Measurements from ENCODE around the gene BMPER.

BMPER gene

GRCh38 chr7:34034728-34035127 lies 129.4 kb downstream of the BMPER start:
- no peak for DNase-seq

- no peak for DNase-seq
Observed at GRCh38 chr7:34036051-34036920, 130.9 kb downstream of the BMPER start.

- no peak for DNase-seq
Observed at GRCh38 chr7:34036972-34037792, 131.8 kb downstream of the BMPER start.

GRCh38 chr7:34038816-34039470 lies 133.6 kb downstream of the BMPER start:
- DNase-seq, result no peak

- DNase-seq, result no peak
Observed at GRCh38 chr7:34041707-34042106, 136.4 kb downstream of the BMPER start.

- DNase-seq, result no peak
Observed at GRCh38 chr7:34042406-34042805, 137.1 kb downstream of the BMPER start.

GRCh38 chr7:34043461-34044305 lies 138.3 kb downstream of the BMPER start:
- DNase-seq, result no peak

GRCh38 chr7:34044306-34044643 lies 138.9 kb downstream of the BMPER start:
- DNase-seq, result no peak

- no peak for DNase-seq
Observed at GRCh38 chr7:34044734-34045353, 139.5 kb downstream of the BMPER start.

- DNase-seq, result no peak
Observed at GRCh38 chr7:34048445-34048844, 143.1 kb downstream of the BMPER start.

GRCh38 chr7:34054075-34054474 lies 148.7 kb downstream of the BMPER start:
- no peak for DNase-seq

GRCh38 chr7:34057136-34057535 lies 151.8 kb downstream of the BMPER start:
- DNase-seq, result no peak

- no peak for DNase-seq
Observed at GRCh38 chr7:34057956-34058355, 152.6 kb downstream of the BMPER start.

GRCh38 chr7:34058801-34059135 lies 153.4 kb downstream of the BMPER start:
- no peak for DNase-seq

GRCh38 chr7:34059136-34059828 lies 153.9 kb downstream of the BMPER start:
- DNase-seq, result no peak

GRCh38 chr7:34060196-34060947 lies 155.0 kb downstream of the BMPER start:
- no peak for DNase-seq

GRCh38 chr7:34061149-34061548 lies 155.8 kb downstream of the BMPER start:
- no peak for DNase-seq

GRCh38 chr7:34062341-34062740 lies 157.0 kb downstream of the BMPER start:
- DNase-seq, result no peak

- no peak for DNase-seq
Observed at GRCh38 chr7:34062826-34063225, 157.5 kb downstream of the BMPER start.

- no peak for DNase-seq
Observed at GRCh38 chr7:34064519-34065158, 159.3 kb downstream of the BMPER start.
